Umbilical cord (tissue), 2 donors: ENCODE data around the gene STX4. TPM values are rescaled to one million over a fixed set of nuclear protein-coding genes. Genes with fewer than 3 reads are reported as not detected.
"Not testable (repeated sequence)": the region's sequence is repeated elsewhere in the genome, so short reads cannot be mapped to it uniquely, and the experiment has no call there.

Experiments used
- DNase-seq: peaks from one replicate; pipeline ENCODE4 v3.0.0-alpha.2; 2015; ENCODE audit warnings: low spot score
- total RNA-seq: library from RNA; depleted of rRNA; stranded (reverse); fragments of >200 nt; gene quantifications from one replicate; pipeline ENCODE4 v1.2.3, GENCODE V29; 2014; ENCODE audit warnings: low replicate concordance; ENCODE audit not compliant: insufficient read depth

STX4 gene
- total RNA-seq, 1 donor from 2014 or later = 7.9 TPM

DNA sequence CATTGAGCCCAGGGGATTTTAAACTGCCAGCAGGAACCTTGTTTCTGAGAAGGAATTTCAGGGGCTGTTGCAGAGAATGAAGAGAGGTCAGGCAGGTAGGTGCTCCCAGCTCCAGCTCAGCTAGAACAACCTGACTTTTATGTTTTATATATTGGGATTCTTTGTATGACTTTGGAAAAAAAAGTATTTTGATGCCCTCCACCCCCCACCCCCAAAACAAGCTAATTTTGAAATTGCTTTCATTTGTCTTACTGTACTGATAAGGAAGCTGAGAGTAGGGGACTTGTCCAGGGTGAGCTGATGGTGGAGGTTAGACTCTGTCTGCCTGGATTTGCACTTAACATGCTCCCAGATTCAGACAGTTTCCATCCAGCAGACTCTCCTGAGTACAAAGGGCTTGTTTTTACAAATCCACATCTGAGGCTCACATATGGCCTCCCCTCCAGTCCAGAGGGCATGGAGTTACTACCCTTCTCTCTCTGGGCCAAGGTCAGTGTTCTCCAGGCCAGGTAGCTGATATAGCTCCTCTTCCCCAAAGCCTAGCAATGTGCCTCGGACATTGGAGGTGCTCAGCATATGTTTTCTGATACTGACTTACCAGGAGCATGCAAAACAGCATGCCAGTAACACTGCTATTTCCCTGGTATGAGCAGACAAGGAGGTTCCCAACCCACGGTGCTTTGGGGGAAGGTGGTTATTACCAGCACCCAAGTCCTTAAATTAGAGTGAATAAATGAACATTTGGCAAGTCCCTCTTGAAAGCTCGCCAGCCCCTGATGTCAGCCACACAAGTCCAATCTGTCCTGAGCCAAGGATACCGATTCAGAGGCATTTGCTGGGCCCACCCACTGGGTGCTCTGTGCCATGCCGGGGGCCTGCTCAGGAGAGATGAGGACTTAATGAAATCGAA is 34.3 kb upstream of the STX4 start:
- DNase-seq = no peak

DNA sequence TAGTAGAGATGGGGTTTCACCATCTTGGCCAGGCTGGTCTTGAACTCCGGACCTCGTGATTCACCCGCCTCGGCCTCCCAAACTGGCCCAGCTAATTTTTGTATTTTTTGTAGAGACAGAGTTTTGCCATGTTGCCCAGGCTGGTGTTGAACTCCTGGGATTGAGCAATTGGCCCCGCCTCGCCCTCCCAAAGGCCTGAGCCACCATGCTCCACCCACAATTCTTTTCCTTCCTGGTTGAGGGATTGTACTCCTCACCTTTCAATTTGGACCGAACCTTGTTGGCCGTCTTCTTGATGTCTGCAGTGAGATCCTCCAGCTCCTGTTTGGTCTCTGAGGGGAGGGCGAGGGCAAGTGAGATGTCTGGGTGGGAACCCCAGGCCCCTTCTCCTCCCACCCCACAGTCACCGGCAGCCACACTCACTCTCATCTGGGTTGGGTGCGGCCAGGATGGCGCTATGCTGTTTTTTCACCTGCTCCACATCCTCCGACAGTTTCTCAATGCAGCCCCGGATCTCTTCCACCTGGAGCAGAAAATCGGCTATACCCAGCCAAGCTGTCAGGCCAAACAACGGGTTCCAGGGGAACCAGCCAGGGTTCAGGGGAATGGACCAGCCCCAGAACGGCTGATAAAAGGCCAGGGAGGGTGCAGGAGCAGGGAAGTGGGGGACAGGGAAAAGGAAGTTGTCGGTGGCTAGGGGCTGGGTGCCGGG is 32.5 kb upstream of the STX4 start:
- no peak for DNase-seq

DNA sequence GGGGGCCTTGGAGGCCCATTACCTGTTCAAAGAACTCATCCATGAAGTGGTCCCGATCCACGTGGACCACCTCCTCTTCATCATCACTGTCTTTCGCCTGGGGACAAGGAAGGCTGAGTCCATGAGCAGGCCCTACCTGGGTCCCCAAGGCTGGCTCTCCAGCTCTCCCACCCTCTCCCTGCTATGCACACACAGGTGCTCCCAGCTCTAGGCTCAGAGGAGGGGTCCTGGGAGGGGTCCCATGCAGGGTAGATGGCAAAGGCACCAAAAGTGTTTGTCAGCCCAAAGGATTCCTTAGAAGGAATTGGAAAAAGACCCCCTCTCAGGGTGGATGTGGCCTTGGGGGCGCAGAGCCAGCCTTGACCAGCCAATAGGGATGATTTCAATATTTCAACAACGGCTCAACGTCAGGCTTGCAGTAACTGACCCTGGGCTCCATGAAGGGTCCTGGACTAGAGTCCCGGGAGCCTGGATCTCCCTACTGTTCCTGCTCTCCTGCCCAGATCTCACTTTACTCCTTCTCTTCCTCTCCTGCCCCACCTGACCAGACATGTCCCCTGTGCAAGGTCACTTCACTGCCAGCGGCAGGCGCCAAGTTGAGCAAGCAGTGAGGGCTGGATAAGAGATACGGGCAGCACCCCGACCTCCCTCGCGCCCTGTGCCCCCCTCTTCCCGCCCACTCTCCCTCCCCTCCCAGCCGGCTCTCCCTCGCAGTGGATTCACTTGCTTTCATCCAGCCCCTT is 31.7 kb upstream of the STX4 start:
- DNase-seq = no peak

DNA sequence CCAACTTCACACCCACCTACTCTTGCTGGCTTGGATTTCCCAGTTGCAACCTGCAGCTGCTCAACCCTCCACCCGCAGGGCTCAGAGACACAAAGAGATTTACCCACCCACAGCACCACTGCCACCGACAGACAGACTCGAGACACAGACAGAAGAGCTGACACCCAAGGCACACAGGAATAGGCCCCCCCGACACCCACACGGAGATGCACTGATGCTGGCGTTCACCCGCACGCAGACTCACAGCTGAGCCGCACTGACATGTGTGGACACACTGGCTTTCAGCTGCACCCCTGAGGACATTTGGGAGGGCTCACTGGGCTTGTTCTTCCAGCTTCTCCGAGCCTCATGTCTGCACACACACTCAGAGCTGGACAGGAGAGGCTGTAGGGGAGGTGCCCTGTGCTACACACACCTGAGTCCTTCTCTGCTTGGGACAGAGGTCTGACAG is 31.1 kb upstream of the STX4 start:
- peak; percentile 62 for DNase-seq

DNA sequence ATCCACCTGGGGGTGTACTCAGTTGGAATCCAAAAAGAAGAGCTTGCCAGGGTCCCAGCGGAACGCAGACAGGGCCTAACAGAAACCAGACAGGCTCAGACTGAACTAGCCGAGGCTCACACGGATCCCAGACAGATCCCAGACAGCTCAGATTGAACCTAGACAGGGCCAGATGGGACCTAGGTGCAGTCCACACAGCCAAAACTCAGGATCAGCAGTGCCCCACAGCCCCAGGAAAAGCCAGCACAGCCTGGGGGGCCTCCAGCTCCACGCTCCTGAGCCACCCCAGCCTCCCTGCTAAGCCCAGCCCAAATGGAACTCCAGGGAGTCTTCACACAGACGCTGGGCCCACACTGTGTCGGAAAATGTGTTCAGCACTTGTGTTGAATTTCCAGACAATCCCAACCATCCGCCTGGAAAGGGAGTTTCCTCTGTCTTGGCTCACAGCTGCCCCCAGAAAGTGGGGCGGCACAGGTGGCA is 30.5 kb upstream of the STX4 start:
- DNase-seq = peak; percentile 24

DNA sequence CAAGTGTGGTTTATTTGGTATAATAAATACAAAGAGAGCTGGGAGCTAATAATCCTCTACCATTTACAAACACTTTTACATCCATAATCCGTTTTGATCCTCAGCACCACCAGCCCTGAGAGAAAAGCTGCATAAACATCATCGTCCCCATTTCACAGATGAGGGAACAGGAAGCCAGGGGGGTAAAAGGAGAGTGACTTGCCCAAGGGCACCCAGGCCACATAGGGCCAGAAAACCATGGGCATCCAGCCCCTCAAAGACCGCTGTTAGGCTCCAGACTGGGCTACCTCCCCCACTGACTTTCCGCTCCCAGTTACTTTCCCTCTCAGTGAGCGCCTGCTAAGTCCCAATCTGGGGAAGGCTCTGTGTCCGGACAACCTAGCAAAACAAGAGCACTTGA is 29.6 kb upstream of the STX4 start:
- no peak for DNase-seq

DNA sequence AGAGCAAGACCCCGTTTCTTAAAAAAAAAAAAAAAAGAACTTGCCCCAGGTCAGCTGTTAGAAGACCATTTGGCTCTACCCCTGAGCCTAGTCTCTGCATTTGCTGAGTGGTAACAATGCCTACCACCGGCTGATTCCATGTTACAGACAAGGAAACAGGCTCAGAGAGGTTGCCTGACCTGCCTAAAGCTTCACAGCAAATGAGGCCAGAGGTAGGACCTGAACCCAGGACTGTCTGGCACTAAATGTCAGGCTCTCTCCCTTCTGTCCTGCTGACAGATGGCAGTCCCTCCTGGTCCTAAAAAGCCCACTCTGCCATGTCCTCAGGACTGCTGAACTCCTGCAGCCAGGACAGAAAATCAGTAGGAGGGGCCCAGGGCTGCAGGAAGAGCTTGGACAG is 28.7 kb upstream of the STX4 start:
- no peak for DNase-seq

DNA sequence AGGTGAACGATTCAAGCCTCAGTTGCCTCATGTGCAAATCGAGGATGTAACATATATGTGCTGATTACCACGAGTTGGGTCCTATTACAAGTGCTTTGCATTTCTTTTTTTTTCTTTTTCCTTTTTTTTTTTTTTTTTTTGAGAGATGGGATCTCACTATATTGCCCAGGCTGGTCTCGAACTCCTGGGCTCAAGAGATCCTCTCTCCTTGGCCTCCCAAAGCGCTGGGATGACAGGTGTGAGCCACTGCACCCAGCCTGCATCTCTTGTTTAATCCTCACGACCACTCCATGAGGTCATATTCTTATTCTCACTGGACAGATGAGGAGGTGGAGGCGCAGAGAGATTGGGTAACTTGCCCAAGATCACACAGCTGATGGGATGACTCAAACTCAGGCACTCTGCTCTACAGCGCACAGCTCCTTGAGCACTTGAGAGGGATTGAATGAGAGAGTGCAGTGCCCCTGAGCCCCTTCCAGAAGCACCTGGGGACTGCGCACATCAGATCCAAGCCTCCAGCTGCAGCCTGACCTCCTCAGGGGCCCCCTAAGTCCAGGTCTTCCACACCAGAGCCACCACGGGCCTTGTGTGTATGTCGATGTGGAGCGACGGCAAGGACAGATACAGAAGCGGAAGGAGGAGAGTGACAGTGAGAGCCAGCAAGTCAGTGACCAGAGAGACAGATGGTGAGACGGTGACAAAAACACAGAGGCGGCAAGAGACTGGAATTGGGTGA is 27.8 kb upstream of the STX4 start:
- no peak for DNase-seq

DNA sequence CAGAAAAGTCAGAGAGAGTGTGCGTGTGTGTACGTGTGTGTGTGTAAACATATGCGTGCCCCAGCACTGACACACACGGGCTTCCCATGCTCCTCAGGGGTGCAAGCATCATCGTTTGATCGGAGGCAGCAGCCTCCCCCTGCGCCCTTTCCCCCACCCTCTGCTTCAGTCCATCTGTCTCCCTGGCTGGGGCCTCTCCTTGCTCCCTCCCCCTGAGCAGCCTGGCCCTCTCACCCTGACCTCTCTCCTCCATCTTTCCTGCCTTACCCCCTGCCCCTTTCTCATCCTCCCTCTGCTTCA is 27.3 kb upstream of the STX4 start:
- DNase-seq = no peak

DNA sequence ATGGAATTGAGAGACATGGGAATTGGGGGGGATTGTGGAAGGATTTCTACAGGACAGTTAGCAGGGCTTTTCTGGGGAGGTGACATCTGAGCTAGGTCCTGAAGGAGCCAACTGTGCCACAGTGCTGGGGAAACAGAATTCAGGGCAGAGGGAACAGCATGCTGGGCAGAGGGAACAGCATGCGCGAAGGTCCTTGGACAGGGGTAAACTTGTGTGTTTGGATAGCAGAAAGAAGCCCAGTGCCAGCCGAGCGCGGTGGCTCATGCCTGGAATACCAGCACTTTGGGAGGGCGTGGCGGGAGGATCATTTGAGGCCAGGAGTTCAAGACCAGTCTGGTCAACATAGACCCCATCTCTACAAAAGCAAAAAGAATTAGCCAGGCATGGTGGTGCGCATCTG is 26.8 kb upstream of the STX4 start:
- DNase-seq = no peak

DNA sequence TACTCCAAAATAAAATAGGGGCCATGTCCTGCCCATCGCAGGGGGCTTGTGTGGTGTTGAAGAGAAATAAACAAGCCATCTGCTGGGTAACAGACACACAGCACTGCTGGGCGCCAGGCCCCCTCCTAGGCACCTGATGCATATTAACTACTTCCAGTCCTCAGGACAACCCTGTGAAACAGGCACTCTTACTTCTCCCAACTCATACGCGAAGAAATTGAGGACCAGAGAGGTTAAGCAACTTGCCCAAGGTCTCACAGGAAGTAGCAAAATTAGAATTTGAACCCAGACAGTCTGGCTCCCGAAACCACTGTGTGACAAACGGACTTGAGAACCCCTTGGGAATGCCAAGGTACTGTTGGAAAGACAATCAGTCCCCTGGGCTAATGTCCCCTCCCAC is 25.7 kb upstream of the STX4 start:
- no peak for DNase-seq

DNA sequence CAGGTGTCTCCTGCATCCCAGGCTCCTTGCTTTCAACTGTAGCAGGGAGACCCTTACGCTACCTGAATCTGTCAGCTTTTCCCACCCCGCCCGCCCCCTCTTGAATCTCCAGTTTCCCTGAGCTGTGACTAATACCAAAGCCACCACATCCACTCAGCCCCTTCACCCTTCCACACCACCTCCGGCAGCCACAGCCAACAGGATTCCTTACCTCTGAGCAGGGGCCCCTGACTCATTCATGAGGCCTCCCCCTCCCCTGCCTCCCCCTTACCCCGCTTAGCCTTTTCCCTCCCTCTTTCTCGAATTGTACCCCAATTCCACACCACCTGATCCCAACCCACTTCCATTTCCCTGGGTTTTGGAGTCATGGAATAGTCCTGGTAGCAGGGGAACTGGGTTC is 25.2 kb upstream of the STX4 start:
- no peak for DNase-seq

DNA sequence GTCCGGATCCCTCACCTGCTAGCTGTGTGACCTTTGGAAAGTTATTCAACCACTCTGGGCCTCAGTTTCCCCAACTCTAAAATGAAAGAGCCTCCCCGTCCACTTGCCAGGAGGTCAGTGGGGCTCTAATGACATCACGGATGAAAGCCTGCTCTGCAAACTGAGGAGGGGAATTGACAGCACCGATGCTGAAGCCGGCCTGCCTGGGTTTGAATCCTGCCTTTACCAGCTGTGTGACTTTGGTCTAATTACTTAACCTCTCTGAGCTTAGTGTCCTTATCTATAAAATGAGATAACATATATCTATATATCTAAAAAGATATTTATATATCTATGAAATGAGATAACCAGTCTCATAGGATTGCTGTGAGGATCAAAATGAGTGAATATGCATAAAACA is 24.8 kb upstream of the STX4 start:
- no peak for DNase-seq

DNA sequence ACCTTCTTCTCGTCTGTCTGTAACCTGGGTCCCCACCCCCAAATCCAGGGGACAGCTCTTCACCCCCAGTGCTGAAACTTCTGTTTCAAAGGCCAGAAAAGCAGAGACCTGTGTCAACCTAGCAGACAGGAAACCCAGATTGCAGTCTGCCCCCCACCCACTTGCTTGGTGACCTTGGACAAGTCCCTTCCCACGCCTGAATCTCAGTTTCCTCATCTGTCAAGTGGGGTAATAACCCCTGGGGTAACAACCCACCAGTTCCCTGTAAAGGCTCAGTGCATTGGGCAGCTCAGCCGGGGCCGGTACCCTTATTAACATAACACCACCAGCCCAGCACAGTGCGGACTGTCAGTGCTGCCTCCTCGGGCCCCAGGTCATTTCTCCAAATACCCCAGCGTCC is 24.2 kb upstream of the STX4 start:
- no peak for DNase-seq

DNA sequence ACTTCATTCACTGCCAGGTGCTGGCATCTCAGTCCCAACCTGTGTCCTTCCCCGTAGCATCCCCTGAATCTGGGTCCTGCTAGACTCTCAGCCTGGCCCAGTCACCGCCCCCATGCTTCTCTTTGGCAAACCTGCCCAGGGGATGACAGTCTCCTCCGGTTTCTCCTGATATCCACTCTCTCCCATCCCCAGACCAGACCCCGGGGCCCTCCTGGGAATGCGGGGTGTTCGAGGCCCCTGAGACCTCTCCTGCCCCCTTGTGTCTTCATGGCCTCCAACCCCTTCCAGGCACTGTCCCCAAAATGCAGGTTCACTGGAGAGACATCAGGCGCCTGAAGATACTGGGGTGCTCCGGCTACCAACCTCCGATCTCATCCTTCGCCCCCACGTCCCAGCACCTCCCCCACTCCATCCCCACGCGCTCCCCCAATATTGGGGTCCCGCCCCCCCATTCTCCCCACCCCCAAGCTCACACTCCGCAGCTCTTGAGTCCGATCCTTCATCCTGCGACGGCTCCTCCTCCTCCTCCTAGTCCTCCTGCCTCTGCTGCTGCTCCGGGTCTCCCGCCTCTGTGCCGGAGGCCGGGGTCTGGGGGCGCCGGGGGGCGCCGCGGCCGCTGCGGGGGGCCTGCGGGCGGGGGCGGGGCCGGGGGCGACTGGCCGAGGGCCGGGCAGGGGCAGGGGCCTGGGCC is 23.3 kb upstream of the STX4 start:
- no peak for DNase-seq

DNA sequence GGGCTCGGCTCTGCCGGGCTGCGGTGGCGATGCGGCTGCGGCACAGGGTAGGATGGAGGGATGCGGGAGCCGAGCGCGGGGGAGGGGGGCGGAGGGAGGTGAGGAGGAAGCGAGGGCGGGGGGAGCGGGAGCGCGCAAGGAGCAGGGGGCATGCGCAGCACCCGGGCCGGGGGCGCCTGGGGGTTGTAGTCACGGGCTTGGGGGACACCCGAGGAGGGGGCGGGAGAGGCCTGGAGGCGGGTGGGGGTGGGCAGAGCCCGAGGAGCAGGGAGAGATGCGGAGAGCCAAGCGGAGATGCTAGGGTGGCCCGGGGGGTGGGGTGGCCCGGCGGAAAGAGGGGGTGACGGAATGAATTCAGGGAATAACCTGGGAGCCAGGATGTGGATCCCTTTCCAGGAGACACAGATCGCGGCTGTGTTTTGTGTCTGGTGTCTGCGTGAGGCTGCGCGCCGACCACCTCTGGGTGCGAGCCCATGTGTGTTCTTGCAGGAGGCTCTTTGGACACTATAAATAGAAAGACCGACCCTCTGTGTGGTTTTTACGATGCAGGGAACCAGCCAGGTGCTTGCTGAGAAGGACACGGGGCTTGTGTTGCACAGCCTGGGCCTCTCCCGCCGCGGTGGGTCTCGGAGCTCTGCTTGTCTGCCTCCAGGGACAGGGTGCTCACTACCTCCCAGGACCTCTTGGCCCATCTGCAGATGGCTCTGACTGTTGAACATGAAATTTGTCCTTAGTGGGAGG is 22.6 kb upstream of the STX4 start, which contains the start of gene STX1B:
Gene STX1B (minus strand): TSS at position 54 of the 741 bp plus-strand sequence. CDS start 242 bp downstream, outside the sequence.
- DNase-seq = no peak

DNA sequence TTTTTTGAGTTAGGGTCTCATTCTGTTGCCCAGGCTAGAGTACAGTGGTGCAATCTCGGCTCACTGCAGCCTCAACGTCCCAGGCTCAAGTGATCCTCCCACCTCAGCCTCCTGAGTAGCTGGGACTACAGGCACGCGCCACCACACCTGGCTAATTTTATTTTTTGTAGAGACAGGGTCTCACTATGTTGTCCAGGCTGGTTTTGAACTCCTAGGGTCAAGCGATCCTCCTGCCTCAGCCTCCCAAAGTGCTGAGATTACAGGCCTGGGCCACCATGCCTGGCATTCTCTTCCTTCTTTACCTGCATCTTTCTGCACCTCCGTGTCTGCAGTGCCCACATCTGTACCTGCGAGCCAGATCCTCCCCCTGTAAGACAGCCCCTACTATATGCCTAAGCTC is 21.5 kb upstream of the STX4 start:
- not testable (repeated sequence) for DNase-seq

DNA sequence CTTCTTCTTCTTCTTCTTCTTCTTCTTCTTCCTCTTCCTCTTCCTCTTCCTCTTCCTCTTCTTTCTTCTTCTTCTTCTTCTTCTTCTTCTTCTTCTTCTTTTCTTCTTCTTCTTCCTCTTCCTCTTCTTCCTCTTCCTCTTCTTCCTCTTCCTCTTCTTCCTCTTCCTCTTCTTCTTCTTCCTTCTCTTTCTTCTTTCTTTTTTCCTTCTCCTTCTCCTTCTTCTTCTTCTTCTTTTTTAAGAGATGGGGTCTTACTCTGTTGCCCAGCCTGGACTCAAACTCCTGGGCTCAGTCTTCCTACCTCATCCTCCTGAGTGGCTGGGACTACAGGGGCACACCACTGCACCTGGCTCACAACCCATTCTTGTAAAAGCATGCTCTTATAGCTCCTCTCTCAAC is 20.1 kb upstream of the STX4 start:
- DNase-seq = not testable (repeated sequence)

DNA sequence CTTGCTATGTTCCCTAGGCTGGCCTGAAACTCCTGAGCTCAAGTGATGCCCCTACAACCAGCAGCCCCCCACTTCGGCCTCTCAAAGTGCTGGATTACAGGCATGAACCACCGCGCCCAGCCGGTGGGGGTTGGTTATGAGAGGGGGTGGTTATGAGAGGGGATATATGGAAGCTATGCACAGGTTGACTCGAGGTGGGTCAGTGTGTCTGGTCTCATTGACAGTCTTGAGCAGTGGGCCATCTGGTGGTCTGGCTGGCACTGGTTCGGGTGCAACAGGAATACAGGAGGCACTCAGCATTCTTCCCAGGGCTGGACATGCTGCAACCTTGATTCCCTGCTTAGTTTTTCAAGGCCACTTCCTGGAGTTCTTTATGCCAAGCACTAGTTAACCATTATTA is 17.3 kb upstream of the STX4 start:
- DNase-seq = no peak

DNA sequence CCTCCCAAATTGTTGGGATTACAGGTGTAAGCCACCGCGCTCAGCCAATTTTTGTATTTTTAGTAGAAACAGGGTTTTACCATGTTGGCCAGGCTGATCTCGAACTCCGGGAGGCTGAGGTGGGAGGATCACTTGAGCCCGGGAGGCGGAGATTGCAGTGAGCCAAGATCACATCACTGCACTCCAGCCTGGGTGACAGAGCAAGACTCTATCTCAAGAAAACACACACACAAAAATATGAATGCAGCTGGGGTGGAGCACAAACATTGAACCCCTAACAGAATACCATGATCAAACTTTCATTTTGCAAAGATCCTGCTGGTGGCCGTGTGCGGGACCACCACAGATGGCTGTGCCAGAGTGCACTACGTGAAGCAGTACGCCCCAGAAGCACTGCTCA is 15.6 kb upstream of the STX4 start:
- not testable (repeated sequence) for DNase-seq
